Mucosa of descending colon (tissue), 3 donors: ENCODE measurements around the gene UST. TPM values are rescaled to one million over a fixed set of nuclear protein-coding genes. Genes with fewer than 3 reads are reported as not detected.

Experiments used
- ATAC-seq: fragments of 200-7000 bp; cut with Tn5 transposase; one replicate; pipeline ENCODE4 v1.9.1; 2020; ENCODE audit warnings: mild to moderate bottlenecking, moderate library complexity
- DNase-seq, 3 donors: peaks; one replicate each; pipeline ENCODE4 v3.0.0-alpha.2; 2020
- H3K36me3 ChIP-seq: fragments of 200-600 bp; one replicate; pipeline ENCODE4 v1.8.0; 2021; ENCODE audit warnings: low read depth, mild to moderate bottlenecking
- H3K4me1 ChIP-seq: fragments of 200-600 bp; one replicate; pipeline ENCODE4 v1.8.0; 2021; ENCODE audit warnings: low read depth, mild to moderate bottlenecking
- H3K4me3 ChIP-seq: fragments of 200-600 bp; one replicate; pipeline ENCODE4 v1.8.0; 2021; ENCODE audit warnings: mild to moderate bottlenecking
- H3K9me3 ChIP-seq: fragments of 200-600 bp; one replicate; pipeline ENCODE4 v1.8.0; 2021; ENCODE audit warnings: mild to moderate bottlenecking
- intact Hi-C, 2 donors: fragments of 100-400 bp; cut with DNase I in 1 of 2; cut with micrococcal nuclease in 1 of 2; formaldehyde crosslinking; loops; one replicate each; pipeline versions ENCODE4 v1.11.0 to v1.11.1; 2022; cut with DNase I, micrococcal nuclease
- total RNA-seq, 3 donors: library from RNA; stranded (reverse); fragmentation: NEBNext Ultra II Directional in 2 of 3; extraction: Animal tissue kit (Norgen Biotek cat#: 25700) in 2 of 3; gene quantifications; one replicate each; pipeline versions ENCODE4 v1.2.1 to v1.2.4, GENCODE V29; 2021 to 2023
- TF ChIP-seq, protein P1 (sequence below): fragments of 200-600 bp; IDR thresholded peaks from one replicate; pipeline ENCODE4 v1.8.0; 2022; ENCODE audit warnings: antibody characterized with exemption, mild to moderate bottlenecking
- donor health status: DM: no; HTN: no; CAD: no; lungs with moderate emphysema.
- donor health status: DM: no; HTN: no; CAD: no.
- donor health status: DM: no; HTN: yes; CAD: no.

UST gene
- total RNA-seq, 3 donors from 2014 or later: 1.1 to 16.2 (median 2.1) TPM

DNA sequence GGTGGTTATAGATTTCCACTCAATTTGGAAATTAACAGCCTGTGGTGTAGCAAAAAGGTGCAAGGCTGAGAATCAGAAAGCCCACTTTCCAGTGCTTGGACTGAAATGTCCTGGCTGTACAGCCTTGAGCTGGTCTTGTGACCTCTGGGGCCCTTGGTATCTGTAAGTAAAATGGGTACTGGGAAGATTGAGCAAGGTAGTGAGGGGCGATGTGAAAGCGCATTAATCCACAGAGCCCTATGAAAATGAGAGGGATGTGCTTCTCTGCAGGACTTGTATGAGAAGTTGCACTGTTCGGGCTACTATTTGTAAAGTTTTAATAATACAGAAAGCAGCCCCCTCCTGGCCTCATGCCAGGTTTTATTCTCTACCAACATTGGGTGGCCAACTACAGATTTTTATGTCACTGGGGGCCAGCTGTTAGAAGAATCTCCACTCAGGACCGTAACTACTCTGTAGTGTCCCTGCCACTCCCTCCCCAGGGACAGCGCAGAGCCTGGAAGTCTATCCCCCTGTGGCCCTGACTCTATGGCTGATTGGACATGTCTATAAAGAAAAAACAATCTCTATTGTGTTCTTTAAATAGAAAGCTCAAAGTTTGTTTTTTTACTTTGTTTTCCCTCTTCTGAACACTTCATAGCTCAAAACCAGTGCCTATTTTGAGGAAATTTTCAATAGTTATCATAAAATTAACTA is 316.0 kb downstream of the UST start:
- Histone ChIP-seq H3K36me3 (no peaks in the 10 kb centered on the region), H3K9me3 (no peaks in the 10 kb centered on the region), H3K4me1 (peaks cover 25% of the 10 kb centered on the region), H3K4me3 (no peak overlapping the region)
- ATAC-seq: no peak
- intact Hi-C loops: no loop called here
- TF ChIP-seq, protein P1, sequence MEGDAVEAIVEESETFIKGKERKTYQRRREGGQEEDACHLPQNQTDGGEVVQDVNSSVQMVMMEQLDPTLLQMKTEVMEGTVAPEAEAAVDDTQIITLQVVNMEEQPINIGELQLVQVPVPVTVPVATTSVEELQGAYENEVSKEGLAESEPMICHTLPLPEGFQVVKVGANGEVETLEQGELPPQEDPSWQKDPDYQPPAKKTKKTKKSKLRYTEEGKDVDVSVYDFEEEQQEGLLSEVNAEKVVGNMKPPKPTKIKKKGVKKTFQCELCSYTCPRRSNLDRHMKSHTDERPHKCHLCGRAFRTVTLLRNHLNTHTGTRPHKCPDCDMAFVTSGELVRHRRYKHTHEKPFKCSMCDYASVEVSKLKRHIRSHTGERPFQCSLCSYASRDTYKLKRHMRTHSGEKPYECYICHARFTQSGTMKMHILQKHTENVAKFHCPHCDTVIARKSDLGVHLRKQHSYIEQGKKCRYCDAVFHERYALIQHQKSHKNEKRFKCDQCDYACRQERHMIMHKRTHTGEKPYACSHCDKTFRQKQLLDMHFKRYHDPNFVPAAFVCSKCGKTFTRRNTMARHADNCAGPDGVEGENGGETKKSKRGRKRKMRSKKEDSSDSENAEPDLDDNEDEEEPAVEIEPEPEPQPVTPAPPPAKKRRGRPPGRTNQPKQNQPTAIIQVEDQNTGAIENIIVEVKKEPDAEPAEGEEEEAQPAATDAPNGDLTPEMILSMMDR: no peak
- no peak for DNase-seq

DNA sequence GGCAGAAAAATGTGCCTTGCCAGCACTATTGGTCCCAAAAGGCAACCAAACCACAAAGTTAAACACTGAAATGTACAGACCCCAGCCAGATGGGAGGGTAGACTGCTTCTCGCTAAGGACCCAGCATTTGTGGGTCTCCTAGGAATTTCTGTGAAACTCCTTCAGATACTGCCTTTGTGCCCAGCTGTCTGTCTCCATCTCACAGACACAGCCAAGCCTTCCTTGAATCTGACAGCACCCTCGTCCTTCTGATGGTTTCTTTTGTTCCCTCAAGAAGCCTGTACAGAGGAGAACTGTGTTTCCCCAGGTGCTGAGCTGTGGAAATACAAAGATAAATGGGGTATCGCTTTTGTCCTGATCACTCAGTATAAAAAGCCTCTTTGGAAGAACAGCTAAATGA is 316.6 kb downstream of the UST start:
- intact Hi-C loops: no loop called here
- DNase-seq: no peak
- Histone ChIP-seq H3K9me3 (no peaks in the 10 kb centered on the region), H3K4me1 (peaks cover 24% of the 10 kb centered on the region), H3K4me3 (no peak overlapping the region), H3K36me3 (no peaks in the 10 kb centered on the region)
- ATAC-seq: no peak
- TF ChIP-seq, protein P1: no peak

DNA sequence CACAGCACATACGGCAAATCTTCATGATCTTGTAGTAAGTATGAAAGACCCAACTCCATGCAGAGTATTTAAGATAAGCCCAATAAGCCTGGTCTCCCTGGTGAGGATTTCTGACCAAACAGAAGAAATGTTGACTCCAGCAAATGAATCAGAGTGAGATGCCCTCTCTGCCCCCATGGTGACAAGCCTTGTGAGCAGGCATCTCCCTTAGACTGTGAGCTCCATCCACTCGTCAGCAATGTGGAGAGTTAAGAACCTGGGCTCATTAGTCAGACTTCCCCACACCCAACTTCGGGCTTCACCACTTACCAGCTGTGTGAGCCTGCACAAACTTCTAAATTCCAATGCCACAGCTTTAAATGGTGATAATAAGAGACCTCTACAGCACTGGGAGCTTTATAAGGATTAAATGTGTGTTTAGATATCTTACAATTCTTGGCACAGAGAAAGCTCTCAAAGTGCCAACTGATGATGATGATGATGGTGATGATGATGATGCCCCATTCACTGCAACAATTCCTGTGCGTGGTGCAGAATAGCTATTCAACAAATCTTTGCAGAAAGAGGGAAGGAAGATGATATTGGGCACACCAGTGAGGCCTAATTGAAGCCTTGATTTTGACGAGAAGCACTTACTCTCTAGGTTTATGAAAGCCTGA is 317.3 kb downstream of the UST start:
- Histone ChIP-seq H3K4me1 (peaks cover 24% of the 10 kb centered on the region), H3K4me3 (no peak overlapping the region), H3K9me3 (no peaks in the 10 kb centered on the region), H3K36me3 (no peaks in the 10 kb centered on the region)
- TF ChIP-seq, protein P1: no peak
- no peak for ATAC-seq
- intact Hi-C loops: no loop called here
- no peak for DNase-seq

GRCh38 chr6:149064660-149065015 is 317.8 kb downstream of the UST start:
- no peak overlapping the region for H3K4me3 ChIP-seq
- DNase-seq (no peak), ATAC-seq (no peak)
- peaks cover 19% of the 10 kb centered on the region for H3K4me1 ChIP-seq
- TF ChIP-seq, protein P1: no peak
- H3K36me3 ChIP-seq: no peaks in the 10 kb centered on the region
- H3K9me3 ChIP-seq: no peaks in the 10 kb centered on the region
- intact Hi-C loops: no loop called here

- Histone ChIP-seq H3K4me3 (no peak overlapping the region), H3K4me1 (peaks cover 14% of the 10 kb centered on the region), H3K9me3 (no peaks in the 10 kb centered on the region), H3K36me3 (no peaks in the 10 kb centered on the region)
- ATAC-seq (no peak), DNase-seq (no peak)
- TF ChIP-seq, protein P1: no peak
- intact Hi-C loops: no loop called here
These were observed 318.3 kb downstream of the UST start for GRCh38 chr6:149065121-149065520.
